MCF 10A (cell line): ENCODE measurements around the gene SLC4A1AP. TPM values are rescaled to one million over a fixed set of nuclear protein-coding genes. Genes with fewer than 3 reads are reported as not detected.
"Not testable (repeated sequence)": the region's sequence is repeated elsewhere in the genome, so short reads cannot be mapped to it uniquely, and the experiment has no call there.

Source experiments
- BruUV-seq: library from RNA; stranded (reverse); fragments of 400-500 nt; replicated peaks from 2 replicates; lab custom pipeline; 2021; lab: Mats Ljungman, UMichigan
- CTCF ChIA-PET: fragments of 300-600 bp; sonication (Branson Sonifier 250); formaldehyde crosslinking; extraction: SDS; loops from one replicate; lab custom pipeline; 2021; ENCODE audit warnings: antibody characterized with exemption, inconsistent platforms; lab: Yijun Ruan, JAX
- POLR2A ChIA-PET: fragments of 300-600, 350-650 bp; sonication (Branson Sonifier 250); formaldehyde crosslinking; extraction: SDS; loops from one replicate; lab custom pipeline; 2020; ENCODE audit warnings: antibody characterized with exemption, inconsistent platforms; lab: Yijun Ruan, JAX
- DNase-seq: peaks from one replicate; pipeline ENCODE4 v3.0.0-alpha.2; 2018; ENCODE audit not compliant: unreplicated experiment
- H3K27ac Mint-ChIP-seq: one replicate; pipeline ENCODE4 v1.8.0; 2022; ENCODE audit warnings: mild to moderate bottlenecking, low read depth, mixed read lengths; ENCODE audit not compliant: unreplicated experiment
- H3K27me3 Mint-ChIP-seq: one replicate; pipeline ENCODE4 v1.8.0; 2022; ENCODE audit warnings: mixed read lengths; ENCODE audit not compliant: insufficient read depth, unreplicated experiment
- H3K36me3 Mint-ChIP-seq: one replicate; pipeline ENCODE4 v1.8.0; 2022; ENCODE audit warnings: mild to moderate bottlenecking, moderate library complexity, mixed read lengths; ENCODE audit not compliant: insufficient read depth, unreplicated experiment
- H3K4me1 Mint-ChIP-seq: one replicate; pipeline ENCODE4 v1.8.0; 2022; ENCODE audit warnings: mixed read lengths; ENCODE audit not compliant: insufficient read depth, unreplicated experiment
- H3K4me3 Mint-ChIP-seq: one replicate; pipeline ENCODE4 v1.8.0; 2022; ENCODE audit warnings: mild to moderate bottlenecking, moderate library complexity, mixed read lengths; ENCODE audit not compliant: unreplicated experiment
- H3K9me3 Mint-ChIP-seq: one replicate; pipeline ENCODE4 v1.8.0; 2022; ENCODE audit warnings: mixed read lengths; ENCODE audit not compliant: unreplicated experiment
- CTCF ChIP-seq: fragments of 200-600 bp; IDR thresholded peaks from one replicate; pipeline ENCODE4 v1.8.0; 2022; ENCODE audit warnings: antibody characterized with exemption, mild to moderate bottlenecking; ENCODE audit not compliant: unreplicated experiment
- intact Hi-C: fragments of 100-400 bp; cut with micrococcal nuclease; formaldehyde crosslinking; loops from 2 replicates; pipeline ENCODE4 v1.14.1; 2022
- total RNA-seq: library from RNA; stranded (reverse); gene quantifications from 2 replicates; pipeline ENCODE4 v1.2.3, GENCODE V29; 2022

The SLC4A1AP gene
- total RNA-seq, 1 experiment from 2014 or later = 24.3 TPM

GRCh38 chr2:27621524-27621923 lies 42.2 kb upstream of the SLC4A1AP start:
- intact Hi-C loops = loop anchor here (10.0 kb wide), 1 partner anchor 217 kb away; the partner anchor contains the start of gene PPM1G
- H3K36me3 Mint-ChIP-seq = peaks cover 64% of the 10 kb centered on the region

DNA sequence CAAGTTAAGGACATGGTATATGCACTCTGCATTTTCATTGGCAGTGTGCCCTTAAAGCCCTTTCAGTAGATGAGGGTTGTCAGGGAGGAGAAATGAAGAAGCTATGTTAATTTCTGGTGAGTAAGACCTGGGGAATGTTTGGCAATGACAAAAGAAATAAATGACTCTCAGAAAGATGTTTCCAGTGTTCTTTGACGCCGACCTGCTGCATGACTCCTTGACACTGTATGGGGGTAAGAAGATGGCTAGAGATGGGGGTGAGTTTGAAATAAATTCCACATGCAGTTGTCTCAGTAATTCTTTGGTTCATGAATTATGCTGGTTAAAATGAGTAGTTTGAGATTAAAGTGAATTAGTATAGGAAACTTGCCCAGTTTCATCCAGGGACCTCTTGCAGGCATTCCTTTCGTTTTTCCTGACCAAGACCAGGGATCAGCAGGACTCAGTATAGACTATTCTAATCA lies 40.7 kb upstream of the SLC4A1AP start:
- H3K4me3 Mint-ChIP-seq = no peak overlapping the region
- TF ChIP-seq CTCF = no peak
- peak; percentile 75 for DNase-seq
- CTCF ChIA-PET = interaction anchor here (0.6 to 2.3 kb wide), 4 partner anchors 10 to 1017 kb away, joined by 3 to 10 read pairs (median 3); no protein-coding TSS in a partner anchor
- H3K4me1 Mint-ChIP-seq = peaks cover 33% of the 10 kb centered on the region
- H3K9me3 Mint-ChIP-seq = no peaks in the 10 kb centered on the region
- H3K27ac Mint-ChIP-seq = peak overlapping the region; percentile 1
- no peaks in the 10 kb centered on the region for H3K27me3 Mint-ChIP-seq
- no TSS peak for BruUV-seq
- intact Hi-C loops = loop anchor here (10.0 kb wide), 1 partner anchor 218 kb away; the partner anchor contains the start of gene PPM1G
- POLR2A ChIA-PET = interaction anchor here (0.8 to 1.7 kb wide), 6 partner anchors 9 to 213 kb away, joined by 3 to 6 read pairs (median 5); partner anchors contain the start of genes NRBP1 and PPM1G
- peaks cover 56% of the 10 kb centered on the region for H3K36me3 Mint-ChIP-seq

More at GRCh38 chr2:27621524-27621923, 42.2 kb upstream of the SLC4A1AP start:
- TF ChIP-seq CTCF = no peak
- Mint-ChIP-seq H3K27me3 (no peaks in the 10 kb centered on the region), H3K4me1 (peaks cover 19% of the 10 kb centered on the region), H3K27ac (no peak overlapping the region), H3K4me3 (no peak overlapping the region), H3K9me3 (no peaks in the 10 kb centered on the region)
- DNase-seq = no peak
- no TSS peak for BruUV-seq
- ChIA-PET POLR2A (interaction anchor here (1.0 to 1.7 kb wide), 4 partner anchors 11 to 212 kb away, joined by 3 to 6 read pairs (median 4); partner anchors contain the start of genes NRBP1 and PPM1G), CTCF (interaction anchor here (0.6 to 2.3 kb wide), 2 partner anchors 62 to 129 kb away, joined by 3 to 10 read pairs; no protein-coding TSS in a partner anchor)

GRCh38 chr2:27624943-27625342 lies 38.7 kb upstream of the SLC4A1AP start:
- ChIA-PET CTCF (no interaction called here), POLR2A (no interaction called here)
- H3K36me3 Mint-ChIP-seq = peaks cover 48% of the 10 kb centered on the region
- DNase-seq = no peak
- intact Hi-C loops = loop anchor here (5.0 to 10.0 kb wide), 2 partner anchors 198 to 220 kb away; partner anchors contain the start of genes NRBP1 and PPM1G
- H3K27ac Mint-ChIP-seq = no peak overlapping the region
- no peak overlapping the region for H3K4me3 Mint-ChIP-seq
- H3K27me3 Mint-ChIP-seq = no peaks in the 10 kb centered on the region
- TF ChIP-seq CTCF = no peak
- BruUV-seq = no TSS peak
- peaks cover 36% of the 10 kb centered on the region for H3K4me1 Mint-ChIP-seq
- H3K9me3 Mint-ChIP-seq = no peaks in the 10 kb centered on the region

- CTCF ChIA-PET = interaction anchor here (0.6 kb wide), 1 partner anchor 11 kb away, joined by 3 read pairs; no protein-coding TSS in a partner anchor
- H3K27me3 Mint-ChIP-seq, H3K9me3 Mint-ChIP-seq, H3K4me3 Mint-ChIP-seq, BruUV-seq, H3K27ac Mint-ChIP-seq, DNase-seq: not testable (repeated sequence)
- peaks cover 37% of the 10 kb centered on the region for H3K36me3 Mint-ChIP-seq
- peaks cover 36% of the 10 kb centered on the region for H3K4me1 Mint-ChIP-seq
- intact Hi-C loops = loop anchor here (5.0 to 10.0 kb wide), 2 partner anchors 199 to 222 kb away; partner anchors contain the start of genes NRBP1 and PPM1G
- POLR2A ChIA-PET = interaction anchor here (1.0 to 4.0 kb wide), 5 partner anchors 37 to 219 kb away, joined by 3 to 56 read pairs (median 3); partner anchors contain the start of genes NRBP1, PPM1G, SLC4A1AP and SUPT7L
Observed at GRCh38 chr2:27626323-27626722, 37.4 kb upstream of the SLC4A1AP start.

- peak; percentile 2 for DNase-seq
- ChIA-PET CTCF (interaction anchor here (0.6 to 2.6 kb wide), 2 partner anchors 12 to 56 kb away, joined by 3 to 9 read pairs; no protein-coding TSS in a partner anchor), POLR2A (interaction anchor here (0.6 to 4.0 kb wide), 10 partner anchors 11 to 256 kb away, joined by 3 to 56 read pairs (median 5); partner anchors contain the start of genes EIF2B4, NRBP1, PPM1G and SLC4A1AP)
- not testable (repeated sequence) for H3K4me3 Mint-ChIP-seq, BruUV-seq, H3K27me3 Mint-ChIP-seq, H3K27ac Mint-ChIP-seq, H3K9me3 Mint-ChIP-seq
- peaks cover 30% of the 10 kb centered on the region for H3K4me1 Mint-ChIP-seq
- intact Hi-C loops = loop anchor here (5.0 to 10.0 kb wide), 2 partner anchors 200 to 222 kb away; partner anchors contain the start of genes NRBP1 and PPM1G
- H3K36me3 Mint-ChIP-seq = peaks cover 40% of the 10 kb centered on the region
Observed at GRCh38 chr2:27626921-27627320, 36.8 kb upstream of the SLC4A1AP start.
